ENCODE data around the gene SLC45A2.

The SLC45A2 gene

GRCh38 chr5:33984178-33984577, 315 bp downstream of the SLC45A2 start:
- no peak overlapping the region for H3K4me3 ChIP-seq (ENCODE audit: low read depth, low read length)
- TF ChIP-seq CTCF (IDR thresholded peaks at IDR 0.05; ENCODE audit: low read depth, low read length, missing control alignments) = no peak

GRCh38 chr5:33981408-33982162, 2.9 kb downstream of the SLC45A2 start:
- no peak for TF ChIP-seq CTCF (IDR thresholded peaks at IDR 0.05; ENCODE audit: low read depth, low read length, missing control alignments)
- H3K4me3 ChIP-seq (ENCODE audit: low read depth, low read length) = no peak overlapping the region
- no peak for DNase-seq (ENCODE audit: low read depth)

More at GRCh38 chr5:33984178-33984577, 315 bp downstream of the SLC45A2 start:
- no peak for DNase-seq (ENCODE audit: low read depth)

- TF ChIP-seq CTCF (IDR thresholded peaks at IDR 0.05; ENCODE audit: low read depth, low read length, missing control alignments) = no peak
These were observed 4.5 kb downstream of the SLC45A2 start for GRCh38 chr5:33980030-33980429.

GRCh38 chr5:33978306-33978705, 6.2 kb downstream of the SLC45A2 start:
- TF ChIP-seq CTCF (IDR thresholded peaks at IDR 0.05; ENCODE audit: low read depth, low read length, missing control alignments) = no peak
- no peak overlapping the region for H3K4me3 ChIP-seq (ENCODE audit: low read depth, low read length)

More at GRCh38 chr5:33980030-33980429, 4.5 kb downstream of the SLC45A2 start:
- H3K4me3 ChIP-seq (ENCODE audit: low read depth, low read length) = no peak overlapping the region
- DNase-seq (ENCODE audit: low read depth) = no peak

GRCh38 chr5:33976307-33976706, 8.2 kb downstream of the SLC45A2 start:
- DNase-seq (ENCODE audit: low read depth) = no peak
- no peak for TF ChIP-seq CTCF (IDR thresholded peaks at IDR 0.05; ENCODE audit: low read depth, low read length, missing control alignments)
- no peak overlapping the region for H3K4me3 ChIP-seq (ENCODE audit: low read depth, low read length)

More at GRCh38 chr5:33978306-33978705, 6.2 kb downstream of the SLC45A2 start:
- no peak for DNase-seq (ENCODE audit: low read depth)

- no peak for TF ChIP-seq CTCF (IDR thresholded peaks at IDR 0.05; ENCODE audit: low read depth, low read length, missing control alignments)
- H3K4me3 ChIP-seq (ENCODE audit: low read depth, low read length) = no peak overlapping the region
- DNase-seq (ENCODE audit: low read depth) = no peak
These were observed 8.6 kb downstream of the SLC45A2 start for GRCh38 chr5:33975852-33976251.

- no peak for DNase-seq (ENCODE audit: low read depth)
- TF ChIP-seq CTCF (IDR thresholded peaks at IDR 0.05; ENCODE audit: low read depth, low read length, missing control alignments) = no peak
- H3K4me3 ChIP-seq (ENCODE audit: low read depth, low read length) = no peak overlapping the region
These were observed 11.2 kb downstream of the SLC45A2 start for GRCh38 chr5:33973271-33973670.
